Measurements from ENCODE around the gene DDX28.
A peak's percentile ranks its signal among the peaks of the same experiment; 100 is the strongest.
"Not testable (repeated sequence)": the region's sequence is repeated elsewhere in the genome, so short reads cannot be mapped to it uniquely, and the experiment has no call there.

Gene DDX28

DNA sequence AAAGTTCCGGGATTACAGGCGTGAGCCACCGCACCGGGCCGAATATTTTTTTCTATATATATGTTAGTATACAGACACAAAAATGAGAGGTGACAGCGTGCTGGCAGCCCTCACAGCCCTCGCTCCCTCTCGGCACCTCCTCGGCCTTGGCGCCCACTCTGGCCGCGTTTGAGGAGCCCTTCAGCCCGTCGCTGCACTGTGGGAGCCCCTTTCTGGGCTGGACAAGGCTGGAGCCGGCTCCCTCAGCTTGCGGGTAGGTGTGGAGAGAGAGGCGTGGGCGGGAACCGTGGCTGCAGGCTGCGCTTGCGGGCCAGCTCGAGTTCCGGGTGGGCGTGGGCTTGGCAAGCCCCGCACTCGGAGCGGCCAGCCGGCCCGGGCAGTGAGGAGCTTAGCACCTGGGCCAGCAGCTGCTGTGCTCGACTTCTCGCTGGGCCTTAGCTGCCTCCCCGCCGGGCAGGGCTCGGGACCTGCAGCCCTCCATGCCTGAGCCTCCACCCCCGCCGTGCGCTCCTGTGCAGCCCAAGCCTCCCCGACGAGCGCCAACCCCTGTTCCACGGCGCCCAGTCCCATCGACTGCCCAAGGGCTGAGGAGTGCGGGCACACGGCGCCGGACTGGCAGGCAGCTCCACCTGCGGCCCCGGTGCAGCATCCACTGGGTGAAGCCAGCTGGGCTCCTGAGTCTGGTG is 40.9 kb downstream of the DDX28 start:
- FAIRE-seq (no peak), DNase-seq (ENCODE audit: insufficient read length, low spot score) (no peak)
- TF ChIP-seq POLR2AphosphoS5 (IDR thresholded peaks at IDR 0.05; ENCODE audit: low read depth, low read length) (no peak), POU2F2 (IDR thresholded peaks at IDR 0.05; ENCODE audit: low read depth, low read length) (no peak), TAF1 (IDR thresholded peaks at IDR 0.05; ENCODE audit: low read depth, low read length) (no peak), PAX5 (IDR thresholded peaks at IDR 0.05; ENCODE audit: insufficient read depth, low read length, severe bottlenecking) (no peak), SPI1 (IDR thresholded peaks at IDR 0.05; ENCODE audit: low read depth, low read length) (no peak), POLR2A (IDR thresholded peaks at IDR 0.05; ENCODE audit: low read depth, low read length) (no peak)

- DNase-seq (ENCODE audit: insufficient read length, low spot score) (no peak), FAIRE-seq (no peak)
- no peak for TF ChIP-seq SPI1 (IDR thresholded peaks at IDR 0.05; ENCODE audit: low read depth, low read length)
- no peak for TF ChIP-seq PAX5 (IDR thresholded peaks at IDR 0.05; ENCODE audit: insufficient read depth, low read length, severe bottlenecking)
- no peak for TF ChIP-seq POLR2AphosphoS5 (IDR thresholded peaks at IDR 0.05; ENCODE audit: low read depth, low read length)
- no peak for TF ChIP-seq POLR2A (IDR thresholded peaks at IDR 0.05; ENCODE audit: low read depth, low read length)
- no peak for TF ChIP-seq TAF1 (IDR thresholded peaks at IDR 0.05; ENCODE audit: low read depth, low read length)
- no peak for TF ChIP-seq POU2F2 (IDR thresholded peaks at IDR 0.05; ENCODE audit: low read depth, low read length)
These were observed 42.9 kb downstream of the DDX28 start, which contains the start of gene DPEP3 for GRCh38 chr16:67979955-67980678. Gene DPEP3, minus strand, starts transcription at chr16:67980499. Its CDS starts 119 bp downstream, at chr16:67980380.

- DNase-seq (ENCODE audit: insufficient read length, low spot score) (no peak), FAIRE-seq (no peak)
- no peak for TF ChIP-seq POLR2A (IDR thresholded peaks at IDR 0.05; ENCODE audit: low read depth, low read length)
- TF ChIP-seq SPI1 (IDR thresholded peaks at IDR 0.05; ENCODE audit: low read depth, low read length), result no peak
- TF ChIP-seq POLR2AphosphoS5 (IDR thresholded peaks at IDR 0.05; ENCODE audit: low read depth, low read length), result no peak
- no peak for TF ChIP-seq POU2F2 (IDR thresholded peaks at IDR 0.05; ENCODE audit: low read depth, low read length)
- TF ChIP-seq TAF1 (IDR thresholded peaks at IDR 0.05; ENCODE audit: low read depth, low read length), result no peak
- TF ChIP-seq PAX5 (IDR thresholded peaks at IDR 0.05; ENCODE audit: insufficient read depth, low read length, severe bottlenecking), result no peak
These were observed 45.4 kb downstream of the DDX28 start for GRCh38 chr16:67977469-67978227.

DNA sequence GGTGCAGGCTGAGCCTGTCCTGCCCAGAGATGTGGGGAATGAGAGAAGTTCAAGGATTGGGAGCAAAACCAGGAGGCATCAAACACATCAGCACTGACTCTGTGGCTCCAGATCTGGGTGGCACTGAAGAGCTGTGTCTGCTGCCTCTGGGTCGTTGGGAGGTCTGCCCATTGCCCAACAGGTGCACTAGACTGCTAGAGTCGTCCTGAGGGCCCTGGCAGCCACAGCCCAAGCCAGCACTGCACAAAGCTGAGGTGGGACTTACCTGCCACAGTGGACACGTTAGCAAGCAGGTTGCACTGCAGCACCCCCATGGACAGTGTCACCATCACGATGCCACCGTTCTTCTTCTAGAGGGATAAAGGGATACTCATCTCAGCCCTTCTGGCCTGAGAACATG is 46.0 kb downstream of the DDX28 start:
- TF ChIP-seq TAF1 (IDR thresholded peaks at IDR 0.05; ENCODE audit: low read depth, low read length), result no peak
- TF ChIP-seq POU2F2 (IDR thresholded peaks at IDR 0.05; ENCODE audit: low read depth, low read length), result no peak
- TF ChIP-seq POLR2AphosphoS5 (IDR thresholded peaks at IDR 0.05; ENCODE audit: low read depth, low read length), result no peak
- TF ChIP-seq POLR2A (IDR thresholded peaks at IDR 0.05; ENCODE audit: low read depth, low read length), result no peak
- no peak for TF ChIP-seq SPI1 (IDR thresholded peaks at IDR 0.05; ENCODE audit: low read depth, low read length)
- TF ChIP-seq PAX5 (IDR thresholded peaks at IDR 0.05; ENCODE audit: insufficient read depth, low read length, severe bottlenecking), result no peak
- DNase-seq (ENCODE audit: insufficient read length, low spot score) (no peak), FAIRE-seq (no peak)

DNA sequence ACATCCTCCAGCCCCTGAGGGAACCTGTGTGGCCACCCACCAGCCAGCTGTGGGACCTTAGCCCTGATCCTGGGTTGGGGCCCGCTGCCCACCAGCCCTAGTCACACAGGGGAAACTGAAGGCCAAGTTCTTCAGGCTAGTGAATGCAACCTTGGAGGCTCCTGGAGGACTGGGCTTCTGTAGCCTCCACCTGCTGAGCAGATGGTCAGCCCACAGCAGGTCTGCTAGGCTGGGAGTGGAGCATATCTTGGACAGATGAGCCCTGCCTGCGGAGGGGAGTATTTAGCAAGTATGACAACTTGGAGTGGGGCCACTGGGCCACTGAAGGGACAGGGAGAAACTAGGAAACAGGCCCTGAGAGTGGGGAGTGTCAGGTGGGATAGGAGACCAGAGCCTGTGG is 46.8 kb downstream of the DDX28 start:
- no peak for DNase-seq (ENCODE audit: insufficient read length, low spot score)
- TF ChIP-seq POLR2AphosphoS5 (IDR thresholded peaks at IDR 0.05; ENCODE audit: low read depth, low read length) (no peak), PAX5 (IDR thresholded peaks at IDR 0.05; ENCODE audit: insufficient read depth, low read length, severe bottlenecking) (no peak), SPI1 (IDR thresholded peaks at IDR 0.05; ENCODE audit: low read depth, low read length) (no peak), TAF1 (IDR thresholded peaks at IDR 0.05; ENCODE audit: low read depth, low read length) (no peak), POLR2A (IDR thresholded peaks at IDR 0.05; ENCODE audit: low read depth, low read length) (no peak), POU2F2 (IDR thresholded peaks at IDR 0.05; ENCODE audit: low read depth, low read length) (no peak)
- FAIRE-seq, result no peak

DNA sequence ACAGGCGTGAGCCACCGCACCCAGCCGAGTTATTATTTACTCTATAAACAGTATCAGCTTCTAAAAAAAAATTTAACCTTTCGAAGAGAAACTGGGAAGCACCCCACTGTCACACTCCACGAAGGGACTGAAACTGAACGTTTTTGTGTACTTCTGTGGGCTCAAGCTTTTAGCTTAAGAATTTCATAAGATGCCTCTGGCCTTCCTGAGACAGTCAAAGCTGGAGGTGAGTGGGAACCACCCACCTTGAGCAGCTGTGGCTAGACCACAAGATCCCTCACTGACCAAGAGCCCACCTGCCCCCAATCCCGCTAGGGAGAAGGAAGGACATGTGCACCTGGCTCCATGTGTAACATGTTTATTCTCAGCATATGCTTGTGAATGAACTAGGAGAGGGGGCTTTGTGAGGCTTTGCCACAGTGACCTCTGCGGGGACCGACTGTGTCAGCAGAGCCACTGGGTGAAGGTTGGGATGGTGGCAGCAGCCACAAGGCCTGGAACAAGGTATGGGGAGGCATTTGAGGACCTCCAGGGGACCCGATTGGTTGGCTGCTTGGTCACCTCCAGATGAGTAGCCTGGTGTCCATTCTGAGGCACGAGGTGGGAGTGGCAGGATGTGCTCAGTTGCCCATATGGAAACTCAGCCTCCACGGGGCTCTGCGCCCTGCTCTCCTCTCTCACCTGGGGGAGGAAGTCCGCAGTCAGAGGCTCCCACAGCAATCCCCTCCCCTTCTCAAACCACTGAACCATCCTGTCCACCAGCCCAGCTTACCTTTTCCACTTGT is 47.5 kb downstream of the DDX28 start:
- no peak for FAIRE-seq
- TF ChIP-seq PAX5 (IDR thresholded peaks at IDR 0.05; ENCODE audit: insufficient read depth, low read length, severe bottlenecking) (no peak), SPI1 (IDR thresholded peaks at IDR 0.05; ENCODE audit: low read depth, low read length) (peak; percentile 28; the same call in 1 of the 2 replicates)

GRCh38 chr16:67972285-67972684 is 50.7 kb downstream of the DDX28 start:
- not testable (repeated sequence) for FAIRE-seq; DNase-seq (ENCODE audit: insufficient read length, low spot score)

More for the DNA sequence above, 47.5 kb downstream of the DDX28 start:
- DNase-seq (ENCODE audit: insufficient read length, low spot score), result no peak

GRCh38 chr16:67971111-67971510 is 51.9 kb downstream of the DDX28 start:
- TF ChIP-seq POU2F2 (IDR thresholded peaks at IDR 0.05; ENCODE audit: low read depth, low read length) (no peak), PAX5 (IDR thresholded peaks at IDR 0.05; ENCODE audit: insufficient read depth, low read length, severe bottlenecking) (no peak), POLR2AphosphoS5 (IDR thresholded peaks at IDR 0.05; ENCODE audit: low read depth, low read length) (no peak), SPI1 (IDR thresholded peaks at IDR 0.05; ENCODE audit: low read depth, low read length) (no peak), TAF1 (IDR thresholded peaks at IDR 0.05; ENCODE audit: low read depth, low read length) (no peak), POLR2A (IDR thresholded peaks at IDR 0.05; ENCODE audit: low read depth, low read length) (no peak)
- no peak for DNase-seq (ENCODE audit: insufficient read length, low spot score)
- FAIRE-seq, result no peak
